Liver (tissue), 9 donors: ENCODE data around the gene C2CD4C. TPM values are rescaled to one million over a fixed set of nuclear protein-coding genes. Genes with fewer than 3 reads are reported as not detected.

ENCODE experiments used
- DNase-seq: peaks from one replicate; pipeline ENCODE4 v3.0.0-alpha.2; 2017; ENCODE audit warnings: low spot score
- H3K27ac ChIP-seq, 2 donors: one replicate each; pipeline ENCODE4 v1.7.0; 2013; ENCODE audit warnings: inconsistent platforms in 2 of 2, low read length in 2 of 2, control low read depth in 1 of 2, low read depth in 1 of 2, mild to moderate bottlenecking in 1 of 2
- H3K27me3 ChIP-seq, 4 donors: one replicate each; pipeline versions ENCODE4 v1.6.1 to v1.7.0; 2013; ENCODE audit warnings: low read length in 3 of 4, inconsistent platforms in 1 of 4, mild to moderate bottlenecking in 1 of 4, moderate library complexity in 1 of 4; ENCODE audit not compliant: control insufficient read depth in 4 of 4, insufficient read depth in 4 of 4
- H3K36me3 ChIP-seq, 4 donors: one replicate each; pipeline versions ENCODE4 v1.6.1 to v1.7.0; 2013; ENCODE audit warnings: low read length in 3 of 4, mild to moderate bottlenecking in 3 of 4, low read depth in 1 of 4, moderate library complexity in 1 of 4; ENCODE audit not compliant: control insufficient read depth in 4 of 4, insufficient read depth in 3 of 4
- H3K4me1 ChIP-seq, 4 donors: one replicate each; pipeline versions ENCODE4 v1.6.1 to v1.7.0; 2013; ENCODE audit warnings: low read length in 3 of 4, mild to moderate bottlenecking in 3 of 4, moderate library complexity in 1 of 4; ENCODE audit not compliant: control insufficient read depth in 4 of 4, insufficient read depth in 4 of 4
- H3K4me3 ChIP-seq, 3 donors: one replicate each; pipeline versions ENCODE4 v1.6.1 to v1.7.0; 2013; ENCODE audit warnings: low read length in 3 of 3, control low read depth in 1 of 3, low read depth in 1 of 3, mild to moderate bottlenecking in 1 of 3
- H3K9ac ChIP-seq, 2 donors: one replicate each; pipeline ENCODE4 v1.7.0; 2013; ENCODE audit warnings: low read length in 2 of 2, mild to moderate bottlenecking in 2 of 2, moderate library complexity in 2 of 2, control low read depth in 1 of 2, low read depth in 1 of 2
- H3K9me3 ChIP-seq, 4 donors: one replicate each; pipeline versions ENCODE4 v1.6.1 to v1.7.0; 2013; ENCODE audit warnings: low read length in 3 of 4; ENCODE audit not compliant: control insufficient read depth in 4 of 4
- ATF3 ChIP-seq: IDR thresholded peaks from 2 replicates; pipeline ENCODE4 v1.6.1; 2016; ENCODE audit warnings: antibody characterized with exemption
- EGR1 ChIP-seq, 2 donors: IDR thresholded peaks; 2 replicates each; pipeline ENCODE4 v1.6.1; 2016 to 2018; ENCODE audit warnings: antibody characterized with exemption in 2 of 2, low read depth in 2 of 2
- GABPA ChIP-seq, 2 donors: IDR thresholded peaks in 1 of 2; conservative IDR thresholded peaks in 1 of 2; 2 replicates each; pipeline ENCODE4 v1.6.1; 2016; ENCODE audit warnings: antibody characterized with exemption in 2 of 2, mild to moderate bottlenecking in 1 of 2, moderate library complexity in 1 of 2
- MAX ChIP-seq: IDR thresholded peaks from 2 replicates; pipeline ENCODE4 v1.6.1; 2016; ENCODE audit warnings: antibody characterized with exemption
- NR2F2 ChIP-seq: IDR thresholded peaks from 2 replicates; pipeline ENCODE4 v1.6.1; 2016; ENCODE audit warnings: antibody characterized with exemption
- REST ChIP-seq: IDR thresholded peaks from 2 replicates; pipeline ENCODE4 v1.6.1; 2016; ENCODE audit warnings: antibody characterized with exemption, mild to moderate bottlenecking
- RXRA ChIP-seq, 2 donors: IDR thresholded peaks; 2 replicates each; pipeline ENCODE4 v1.6.1; 2017 to 2018; ENCODE audit warnings: antibody characterized with exemption in 2 of 2, mild to moderate bottlenecking in 1 of 2
- TAF1 ChIP-seq: conservative IDR thresholded peaks from 2 replicates; pipeline ENCODE4 v1.6.1; 2016; ENCODE audit warnings: antibody characterized with exemption, mild to moderate bottlenecking
- YY1 ChIP-seq: IDR thresholded peaks from 2 replicates; pipeline ENCODE4 v1.6.1; 2016; ENCODE audit warnings: antibody characterized with exemption, mild to moderate bottlenecking
- ZBTB33 ChIP-seq: IDR thresholded peaks from 2 replicates; pipeline ENCODE4 v1.6.1; 2016; ENCODE audit warnings: antibody characterized with exemption
- WGBS: extraction: QIAGEN DNeasy Blood & Tissue Kit; methylation state at CpG from one replicate; pipeline ENCODE4 v1.1.7; 2013; 5-methylcytosine and 5-hydroxymethylcytosine counted together
- polyA plus RNA-seq, 2 donors: library from polyadenylated mRNA; stranded (reverse) in 1 of 2; unstranded in 1 of 2; fragments of 200-250 nt in 1 of 2; fragments of >200 nt in 1 of 2; fragmentation: Nextera tagmentation in 1 of 2; extraction: Ambion mirVana in 1 of 2; gene quantifications; one replicate each; pipeline versions ENCODE4 v1.2.1 to v1.2.3, GENCODE V29; 2013 to 2015
- total RNA-seq, 2 donors: library from RNA; depleted of rRNA; stranded (reverse); fragments of >200 nt; gene quantifications; one replicate each; pipeline ENCODE4 v1.2.3, GENCODE V29; 2014
- donor health status: healthy.
- donor health status: healthy.
- donor health status: healthy.
- donor health status: healthy.
- donor health status: healthy.

Gene C2CD4C
- total and polyA plus RNA-seq, 4 donors = 0.08 to 0.42 (median 0.19) TPM

- no peak overlapping the region for H3K27ac ChIP-seq
- no peak for DNase-seq
- peaks cover 0 to 12% (median 3%) of the 10 kb centered on the region in 4 donors for H3K27me3 ChIP-seq
- no peak overlapping the region for H3K9ac ChIP-seq
- no peak for TF ChIP-seq EGR1 (IDR thresholded peaks at IDR 0.05; ENCODE audit: low read depth in 2 of 2)
- no peak for TF ChIP-seq ZBTB33
- TF ChIP-seq ATF3 = no peak
- no peak for TF ChIP-seq NR2F2
- no peak for TF ChIP-seq RXRA (IDR thresholded peaks at IDR 0.05)
- no peak for TF ChIP-seq MAX
- TF ChIP-seq YY1 = no peak
- TF ChIP-seq REST = no peak
- no peak for TF ChIP-seq GABPA (IDR thresholded peaks at IDR 0.05 in 1 of 2, conservative IDR thresholded peaks at IDR 0.05 in 1 of 2)
- no peaks in the 10 kb centered on the region for H3K9me3 ChIP-seq
- H3K36me3 ChIP-seq = no peaks in the 10 kb centered on the region
- H3K4me1 ChIP-seq = peaks cover 0 to 2% (median 0%) of the 10 kb centered on the region in 4 donors
- WGBS = 61% methylated on average over 43 of the region's 43 CpGs
- no peak overlapping the region for H3K4me3 ChIP-seq
Observed at GRCh38 chr19:375395-376110, 33.4 kb downstream of the C2CD4C start.

- no peak overlapping the region for H3K9ac ChIP-seq
- no peak overlapping the region for H3K27ac ChIP-seq
- DNase-seq = no peak
- no peaks in the 10 kb centered on the region for H3K9me3 ChIP-seq
- no peak overlapping the region for H3K4me3 ChIP-seq
- 65% methylated on average over 17 of the region's 17 CpGs for WGBS
- no peaks in the 10 kb centered on the region for H3K36me3 ChIP-seq
- no peak for TF ChIP-seq TAF1
- peaks cover 0 to 12% (median 3%) of the 10 kb centered on the region in 4 donors for H3K27me3 ChIP-seq
- H3K4me1 ChIP-seq = peaks cover 0 to 2% (median 0%) of the 10 kb centered on the region in 4 donors
Observed at GRCh38 chr19:374886-375235, 34.1 kb downstream of the C2CD4C start.
